NCI-H146 treated with DMSO at 0.1 percent for 48 hours (cell line): ENCODE results near the gene PMM1.

Experiments
- DNase-seq: peaks from one replicate; lab custom pipeline; 2025; ENCODE audit not compliant: unreplicated experiment; lab: John Stamatoyannopoulos, UW

PMM1 gene

DNA sequence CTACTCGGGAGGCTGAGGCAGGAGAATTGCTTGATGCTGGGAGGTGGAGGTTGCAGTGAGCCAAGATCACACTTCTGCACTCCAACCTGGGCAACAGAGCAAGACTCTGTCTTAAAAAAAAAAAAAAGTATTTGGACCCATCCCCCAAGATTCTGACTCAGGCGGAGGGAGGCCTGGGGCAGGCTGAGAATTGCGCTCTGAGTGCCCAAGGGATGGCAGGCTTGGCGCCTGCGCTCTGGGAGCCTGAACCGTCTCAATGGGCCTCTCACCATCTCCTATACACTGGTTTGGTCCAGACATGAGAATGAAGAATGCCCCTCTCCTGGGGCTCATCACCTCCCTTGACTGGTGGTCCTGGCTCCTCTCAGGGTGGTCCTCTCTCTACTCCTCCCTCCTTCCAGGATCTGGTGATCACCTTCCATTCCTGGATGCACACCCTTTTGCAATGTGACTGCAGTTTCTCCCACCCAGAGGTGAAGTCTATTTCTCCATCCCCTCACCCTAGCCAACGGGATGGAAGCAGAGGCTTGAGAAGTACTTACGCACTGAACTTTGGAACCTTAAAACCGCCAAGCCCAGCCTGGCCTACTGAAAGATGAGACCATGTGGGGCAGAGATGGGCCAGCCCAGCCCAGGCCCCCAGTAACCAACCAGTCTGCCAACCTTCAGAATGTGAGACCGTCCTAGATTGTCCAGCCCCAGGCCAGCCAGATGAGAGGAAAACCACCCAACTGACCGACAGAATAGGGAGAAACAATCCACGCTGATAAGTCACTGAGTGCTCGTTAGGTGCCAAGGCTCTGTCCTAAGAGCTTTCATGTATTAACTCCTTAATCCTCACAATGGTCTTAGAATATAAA is 50.3 kb downstream of the PMM1 start:
- DNase-seq = no peak

DNA sequence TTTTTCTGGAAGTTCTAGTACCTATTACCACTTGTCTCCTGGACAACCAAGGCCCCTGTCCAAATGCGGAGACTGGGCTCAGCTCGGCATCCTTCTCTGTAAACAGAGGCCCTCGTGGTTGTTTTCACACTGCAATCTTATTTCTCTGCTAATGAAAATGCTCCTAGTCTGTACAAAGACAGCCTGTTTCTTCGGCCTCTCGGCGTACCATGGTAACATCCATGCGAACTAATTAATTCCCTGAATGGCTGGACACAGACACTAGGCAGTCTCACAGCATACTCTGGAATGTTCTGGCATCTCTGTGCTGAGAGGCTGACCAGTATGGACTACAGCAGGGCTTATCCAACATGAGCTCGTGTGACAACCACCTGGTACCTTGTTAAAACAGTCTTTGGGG is 51.1 kb downstream of the PMM1 start:
- DNase-seq = no peak

DNA sequence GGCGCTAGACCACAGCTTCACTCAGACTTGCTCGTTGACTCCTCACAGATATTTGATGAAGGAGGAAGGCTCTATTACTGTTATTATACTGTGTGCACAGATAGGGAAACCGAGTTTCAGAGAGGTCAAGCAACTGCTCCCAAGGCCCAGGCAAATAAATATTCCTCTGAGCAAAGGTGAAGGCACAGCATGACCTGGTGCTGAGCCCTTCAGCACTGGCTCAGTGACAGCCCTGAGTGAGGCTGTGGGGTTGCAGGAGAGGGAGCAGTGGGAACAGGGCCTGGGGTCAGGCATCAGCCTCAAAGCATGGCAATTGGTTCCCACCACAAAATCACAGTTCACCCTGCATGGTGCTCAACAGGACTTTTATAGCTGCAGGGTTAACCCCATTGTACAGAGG is 52.4 kb downstream of the PMM1 start:
- no peak for DNase-seq

DNA sequence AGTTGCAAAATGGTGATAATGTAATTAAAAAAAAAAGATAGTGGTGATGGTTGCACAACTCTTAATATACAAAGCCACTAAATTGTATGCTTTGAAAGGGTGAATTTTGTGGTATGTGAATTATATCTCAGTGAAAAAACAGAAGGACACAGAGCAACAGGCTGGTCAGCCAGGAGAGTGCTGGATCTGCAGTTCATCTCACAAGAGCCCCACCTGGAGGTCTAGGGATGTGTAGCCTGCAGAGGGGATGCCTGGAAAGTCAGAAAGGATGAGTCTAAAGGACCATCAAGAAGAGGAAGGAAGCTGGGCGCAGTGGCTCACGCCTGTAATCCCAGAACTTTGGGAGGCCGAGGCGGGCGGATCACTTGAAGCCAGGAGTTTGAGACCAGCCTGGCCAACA is 54.4 kb downstream of the PMM1 start:
- no peak for DNase-seq

DNA sequence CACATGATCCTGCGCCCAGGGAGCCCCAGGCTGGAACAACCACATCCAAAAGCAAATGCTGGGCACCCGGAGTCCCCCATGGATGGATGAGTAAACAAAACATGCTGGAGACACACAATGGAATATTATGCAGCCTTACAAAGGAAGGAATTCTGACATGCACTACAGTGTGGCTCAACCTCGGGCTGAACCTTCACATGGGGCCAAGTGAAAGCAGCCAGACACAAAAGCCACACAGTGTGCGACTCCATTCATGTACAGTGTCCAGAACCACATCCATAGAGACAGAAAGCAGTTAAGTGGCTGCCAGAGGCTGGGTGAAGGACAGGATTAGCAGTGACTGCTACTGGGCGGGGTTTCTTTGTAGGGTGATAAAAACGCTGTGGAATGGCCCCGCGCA is 55.4 kb downstream of the PMM1 start:
- DNase-seq = no peak

DNA sequence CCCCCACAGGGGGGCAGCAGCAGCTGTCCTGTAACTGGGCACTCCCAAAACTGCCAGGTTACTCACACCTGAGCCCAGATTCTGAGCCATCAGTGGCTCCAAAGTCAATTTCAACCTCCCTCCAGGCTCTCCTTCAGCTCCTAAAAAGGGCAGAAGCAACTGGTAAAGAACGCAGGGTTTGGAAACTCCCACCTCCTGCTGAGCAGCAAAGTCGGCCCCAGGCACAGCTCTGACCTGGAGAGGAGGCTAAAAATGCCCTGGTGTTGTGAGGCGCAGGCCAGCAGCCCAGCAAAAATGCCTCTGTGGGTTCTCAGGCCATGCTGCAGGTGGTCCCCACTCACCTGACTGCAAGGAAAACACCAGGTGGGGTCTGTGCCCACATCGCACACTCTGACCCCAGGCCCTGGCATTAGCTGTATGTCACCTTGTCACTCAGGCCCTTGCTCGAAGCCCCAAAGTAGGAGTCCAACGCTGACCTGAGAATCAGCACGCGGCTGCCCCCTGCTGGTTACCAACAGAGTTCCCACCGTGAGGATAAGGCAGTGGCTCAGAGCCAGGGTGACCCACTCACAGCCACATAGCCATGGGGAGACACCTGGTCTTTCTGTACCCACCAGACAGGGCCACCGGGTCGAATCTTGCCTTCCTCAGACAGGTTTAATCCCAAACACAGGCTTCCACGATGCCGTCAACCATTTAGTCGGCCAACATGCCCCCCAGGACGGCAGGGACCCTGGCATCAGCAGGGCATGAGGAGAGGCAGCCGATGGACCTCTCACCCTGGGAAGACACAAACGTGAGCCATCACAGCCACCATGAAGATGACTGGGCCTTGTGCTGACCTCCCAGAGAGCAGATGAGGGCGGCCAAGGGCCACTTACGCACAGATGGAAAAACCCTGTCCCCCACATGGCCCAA is 56.5 kb downstream of the PMM1 start:
- no peak for DNase-seq

DNA sequence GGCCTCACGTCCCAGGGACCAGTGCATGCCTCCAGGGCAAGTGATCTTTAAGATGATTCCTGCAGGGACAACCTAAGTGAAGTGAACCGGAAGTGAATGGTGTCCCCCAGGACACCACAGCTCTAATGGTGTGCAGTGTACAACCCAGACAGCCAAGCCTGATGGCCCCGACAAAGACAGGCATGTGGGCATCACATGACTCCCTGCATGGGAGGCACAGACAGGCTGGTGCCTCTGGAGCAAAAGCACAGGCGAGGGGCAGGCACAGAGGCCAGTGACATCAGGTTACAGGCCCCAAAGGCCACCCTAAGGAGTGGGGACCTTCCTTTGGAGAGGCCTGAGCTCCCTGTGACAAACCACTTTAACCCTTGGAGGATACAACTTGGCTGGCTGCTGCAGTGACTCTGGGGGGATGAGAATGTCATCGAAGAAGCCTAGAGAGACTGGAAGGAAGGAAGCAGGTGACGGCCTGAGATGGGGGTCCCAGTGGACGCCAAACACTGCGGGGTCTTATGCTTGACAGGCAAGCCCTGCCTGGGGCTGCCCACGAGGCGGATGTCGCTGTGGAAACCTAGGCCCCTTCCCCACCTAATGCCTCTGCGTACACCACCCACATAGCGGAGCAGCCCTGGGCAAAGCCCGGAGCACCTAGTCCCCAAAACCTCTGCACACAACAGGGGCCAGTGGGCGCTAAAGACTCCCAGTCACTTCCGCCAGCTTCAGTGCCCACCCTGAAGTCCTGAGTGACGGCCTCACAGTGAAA is 57.7 kb downstream of the PMM1 start:
- DNase-seq = no peak

DNA sequence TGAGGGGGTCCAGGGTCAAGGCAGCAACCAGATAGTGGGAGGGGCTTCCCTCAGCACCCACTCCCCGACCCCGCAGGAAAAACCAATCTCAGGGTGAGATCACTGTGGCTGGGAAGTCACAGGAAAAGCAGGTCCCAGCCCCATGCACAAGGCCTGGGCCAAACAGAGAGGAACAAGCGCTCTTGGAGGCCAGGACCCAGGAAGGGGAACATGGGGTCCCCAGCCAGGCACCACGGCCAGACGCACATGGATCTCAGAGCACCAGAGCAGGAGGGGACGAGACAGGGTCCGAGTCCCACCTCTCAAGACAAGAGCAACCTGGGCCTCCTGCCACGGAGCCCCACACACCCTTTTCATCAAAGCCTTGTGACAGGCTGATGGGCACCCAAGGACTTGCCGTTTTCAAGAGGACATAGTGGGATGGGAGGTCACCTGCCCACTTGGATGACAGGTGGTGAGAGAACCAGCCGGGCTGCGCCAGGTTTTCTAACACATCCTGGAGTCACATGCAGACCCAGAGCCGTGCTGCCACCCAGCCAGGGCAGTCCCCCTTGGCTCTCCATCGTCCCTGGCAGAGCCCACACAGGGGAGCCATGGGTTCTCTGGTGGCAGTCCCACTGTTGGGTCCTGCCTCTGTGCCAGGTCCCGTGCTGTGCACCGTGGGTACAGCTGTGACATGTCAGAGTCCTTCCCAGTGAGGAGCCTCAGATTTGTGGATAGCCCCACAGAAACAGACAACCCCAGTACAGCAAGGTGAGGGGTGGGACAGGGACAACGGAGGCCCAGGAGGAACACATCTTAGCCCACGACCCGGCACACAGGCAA is 58.5 kb downstream of the PMM1 start:
- no peak for DNase-seq

DNA sequence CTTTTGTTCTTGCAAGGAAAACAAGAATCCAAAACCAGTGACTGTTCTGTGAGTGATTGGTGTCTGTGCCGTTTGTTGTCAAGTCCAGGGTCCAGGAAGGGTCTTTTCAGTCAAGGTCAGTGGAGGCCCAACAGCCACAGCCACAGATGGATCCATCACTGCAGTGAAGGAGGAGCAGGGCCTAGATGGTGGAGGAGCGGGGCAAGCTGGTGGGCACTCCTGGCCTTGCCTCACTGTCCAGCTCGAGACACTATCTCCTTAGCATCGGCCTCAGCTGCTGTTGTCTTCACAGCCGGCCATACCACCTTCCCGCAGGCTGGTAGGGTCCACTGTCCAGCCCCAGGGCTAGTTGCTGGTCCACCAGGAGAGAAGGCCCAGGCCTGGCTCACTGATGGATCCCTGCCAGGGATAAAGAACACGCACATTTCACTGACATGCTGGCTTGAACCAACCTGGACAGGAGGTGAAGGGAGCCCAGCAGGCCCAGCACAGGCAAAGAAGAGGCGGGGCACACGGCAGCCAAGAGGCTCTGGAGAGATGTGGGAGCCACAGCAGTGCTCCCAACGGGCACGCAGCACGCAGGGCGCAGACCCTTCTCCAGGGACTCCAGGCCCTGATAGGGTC is 60.6 kb downstream of the PMM1 start:
- no peak for DNase-seq

DNA sequence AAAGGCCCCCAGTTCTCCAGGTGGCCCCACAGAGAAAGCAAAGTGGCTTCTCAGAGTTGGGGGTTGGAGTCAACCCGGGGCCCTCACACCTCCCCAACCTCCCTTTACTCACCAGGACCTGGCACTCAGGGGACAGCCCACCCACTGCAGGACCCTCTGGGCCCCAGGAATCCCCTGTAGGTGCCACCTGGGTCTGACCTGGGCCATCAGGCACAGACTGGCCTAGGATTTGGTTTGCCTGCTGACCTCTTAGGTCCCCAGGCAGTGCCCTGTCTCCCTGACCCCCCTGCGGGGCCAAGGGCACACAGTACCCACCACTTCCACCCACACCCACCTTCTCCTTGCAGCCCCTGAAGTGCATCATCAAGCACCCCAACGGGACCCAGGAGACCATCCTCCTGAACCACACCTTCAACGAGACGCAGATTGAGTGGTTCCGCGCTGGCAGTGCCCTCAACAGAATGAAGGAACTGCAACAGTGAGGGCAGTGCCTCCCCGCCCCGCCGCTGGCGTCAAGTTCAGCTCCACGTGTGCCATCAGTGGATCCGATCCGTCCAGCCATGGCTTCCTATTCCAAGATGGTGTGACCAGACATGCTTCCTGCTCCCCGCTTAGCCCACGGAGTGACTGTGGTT is 61.4 kb downstream of the PMM1 start:
- DNase-seq = no peak
